Suprapubic skin (tissue), 4 donors: ENCODE data around the gene ERN2.

Source experiments
- POLR2A ChIP-seq, 2 donors: fragments of 450-650 bp; IDR thresholded peaks; one replicate each; pipeline ENCODE4 v1.6.1; 2017; ENCODE audit warnings: antibody characterized with exemption in 2 of 2, mild to moderate bottlenecking in 2 of 2, moderate library complexity in 2 of 2
- POLR2AphosphoS5 ChIP-seq, 3 donors: sonication (generic); formaldehyde crosslinking; IDR thresholded peaks; one replicate each; pipeline ENCODE4 v1.6.1; 2017; ENCODE audit warnings: antibody characterized with exemption in 3 of 3
- TF ChIP-seq, protein P1 (sequence below), 2 donors: fragments of 200-600 bp in 1 of 2; fragments of 450-650 bp in 1 of 2; sonication (generic) in 1 of 2; IDR thresholded peaks; one replicate each; pipeline ENCODE4 v1.5.1; 2016 to 2019; ENCODE audit warnings: antibody characterized with exemption in 2 of 2, mild to moderate bottlenecking in 1 of 2, moderate library complexity in 1 of 2

DNA sequence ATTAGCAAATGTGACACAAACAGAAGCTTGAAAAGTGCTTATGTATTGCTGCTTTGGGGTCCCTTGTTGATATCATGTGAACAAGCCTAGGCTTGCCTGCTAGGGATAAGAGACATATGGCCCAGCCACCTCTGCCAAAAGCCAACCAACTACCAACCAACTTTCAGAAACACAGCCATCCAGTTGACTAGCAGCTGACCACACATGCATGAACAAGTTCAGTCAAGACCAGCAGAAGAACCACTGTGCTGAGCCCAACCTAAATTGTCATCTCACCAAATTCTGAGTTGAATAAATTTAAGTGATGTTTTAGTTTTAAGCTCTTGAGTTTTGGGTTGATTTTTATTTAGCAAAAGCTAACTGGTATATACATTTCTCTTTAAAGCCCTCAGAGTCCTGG is 3.5 kb downstream of the ERN2 start:
- no peak for TF ChIP-seq POLR2A (IDR thresholded peaks at IDR 0.05)
- TF ChIP-seq, protein P1, sequence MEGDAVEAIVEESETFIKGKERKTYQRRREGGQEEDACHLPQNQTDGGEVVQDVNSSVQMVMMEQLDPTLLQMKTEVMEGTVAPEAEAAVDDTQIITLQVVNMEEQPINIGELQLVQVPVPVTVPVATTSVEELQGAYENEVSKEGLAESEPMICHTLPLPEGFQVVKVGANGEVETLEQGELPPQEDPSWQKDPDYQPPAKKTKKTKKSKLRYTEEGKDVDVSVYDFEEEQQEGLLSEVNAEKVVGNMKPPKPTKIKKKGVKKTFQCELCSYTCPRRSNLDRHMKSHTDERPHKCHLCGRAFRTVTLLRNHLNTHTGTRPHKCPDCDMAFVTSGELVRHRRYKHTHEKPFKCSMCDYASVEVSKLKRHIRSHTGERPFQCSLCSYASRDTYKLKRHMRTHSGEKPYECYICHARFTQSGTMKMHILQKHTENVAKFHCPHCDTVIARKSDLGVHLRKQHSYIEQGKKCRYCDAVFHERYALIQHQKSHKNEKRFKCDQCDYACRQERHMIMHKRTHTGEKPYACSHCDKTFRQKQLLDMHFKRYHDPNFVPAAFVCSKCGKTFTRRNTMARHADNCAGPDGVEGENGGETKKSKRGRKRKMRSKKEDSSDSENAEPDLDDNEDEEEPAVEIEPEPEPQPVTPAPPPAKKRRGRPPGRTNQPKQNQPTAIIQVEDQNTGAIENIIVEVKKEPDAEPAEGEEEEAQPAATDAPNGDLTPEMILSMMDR (IDR thresholded peaks at IDR 0.05) = no peak
- TF ChIP-seq POLR2AphosphoS5 (IDR thresholded peaks at IDR 0.05) = no peak
